Measurements from ENCODE around the gene VAV3.

VAV3 gene

DNA sequence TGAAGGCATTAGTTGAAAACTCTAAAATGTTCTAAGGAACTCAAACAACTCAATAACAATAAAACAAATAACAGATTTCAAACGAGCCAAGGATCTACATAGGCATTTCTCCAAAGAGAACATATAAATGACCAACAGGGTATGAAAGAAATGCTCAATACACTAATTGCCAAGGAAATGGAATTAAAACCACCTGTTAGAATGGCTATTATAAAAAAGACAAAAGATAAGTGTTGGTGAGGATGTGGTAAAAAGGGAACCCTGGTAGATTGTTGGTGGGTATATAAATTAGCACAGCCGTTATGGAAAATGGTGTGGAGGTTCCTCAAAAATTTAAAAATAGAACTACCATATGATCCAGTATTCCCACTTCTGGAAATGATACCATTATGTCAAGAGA is 9.1 kb upstream of the VAV3 start:
- Histone ChIP-seq H3K36me3 (ENCODE audit: insufficient read depth, low read length) (no peaks in the 10 kb centered on the region), H3K4me1 (ENCODE audit: control insufficient read depth, insufficient read depth, low read length, unreplicated experiment) (no peaks in the 10 kb centered on the region), H3K4me3 (ENCODE audit: low read depth, low read length) (no peak overlapping the region), H3K27me3 (ENCODE audit: insufficient read depth, low read length) (peaks cover 10% of the 10 kb centered on the region; the same call in 1 of the 2 replicates), H3K79me2 (ENCODE audit: control insufficient read depth, insufficient read depth, low read length, unreplicated experiment) (no peaks in the 10 kb centered on the region), H3K27ac (ENCODE audit: low read depth, low read length) (no peak overlapping the region), H2AFZ (ENCODE audit: low read length, unreplicated experiment) (no peak overlapping the region)

DNA sequence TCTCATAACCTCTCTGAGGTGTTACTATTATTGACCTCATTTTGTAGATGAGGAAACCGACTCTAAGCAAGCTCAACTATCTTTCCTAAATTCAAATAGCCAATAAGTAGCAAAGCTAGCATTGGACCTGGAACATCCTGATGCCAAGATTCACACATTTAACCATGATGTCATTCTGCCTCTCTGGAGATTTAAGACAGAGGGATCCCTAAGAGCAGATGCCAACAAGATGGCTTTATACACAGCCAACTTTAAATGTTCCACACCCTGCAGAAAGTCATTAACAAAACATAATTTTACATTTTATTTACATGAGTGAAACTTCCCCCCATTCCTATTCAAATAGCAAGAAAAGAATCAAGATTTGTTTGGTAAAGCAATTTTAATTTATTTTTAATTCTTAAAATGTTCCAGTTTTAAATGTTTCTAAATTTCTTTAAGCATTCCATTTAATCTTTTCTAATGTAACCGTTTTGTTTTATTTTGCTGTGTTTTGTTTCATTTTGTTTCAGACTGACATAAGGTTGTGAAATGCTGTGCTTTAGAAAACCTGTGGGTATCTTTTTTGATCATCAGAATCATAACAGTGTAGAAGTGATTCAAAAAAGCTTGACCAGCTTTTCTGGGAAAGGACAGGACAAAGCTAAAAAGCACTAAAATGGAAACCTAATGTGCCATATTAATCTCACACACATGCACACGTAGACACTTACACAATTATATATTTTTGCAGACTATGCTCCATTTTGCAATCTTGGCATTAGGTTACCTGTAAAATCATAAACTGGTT is 7.6 kb upstream of the VAV3 start:
- Histone ChIP-seq H3K36me3 (ENCODE audit: insufficient read depth, low read length) (no peaks in the 10 kb centered on the region), H2AFZ (ENCODE audit: low read length, unreplicated experiment) (no peak overlapping the region), H3K4me3 (ENCODE audit: low read depth, low read length) (no peak overlapping the region), H3K27me3 (ENCODE audit: insufficient read depth, low read length) (peaks cover 10% of the 10 kb centered on the region; the same call in 1 of the 2 replicates), H3K79me2 (ENCODE audit: control insufficient read depth, insufficient read depth, low read length, unreplicated experiment) (no peaks in the 10 kb centered on the region), H3K4me1 (ENCODE audit: control insufficient read depth, insufficient read depth, low read length, unreplicated experiment) (no peaks in the 10 kb centered on the region), H3K27ac (ENCODE audit: low read depth, low read length) (no peak overlapping the region)

GRCh38 chr1:107966550-107966949 is 1.6 kb upstream of the VAV3 start:
- H3K36me3 ChIP-seq (ENCODE audit: insufficient read depth, low read length) = no peaks in the 10 kb centered on the region
- H3K4me1 ChIP-seq (ENCODE audit: control insufficient read depth, insufficient read depth, low read length, unreplicated experiment) = peaks cover 3% of the 10 kb centered on the region
- no peaks in the 10 kb centered on the region for H3K79me2 ChIP-seq (ENCODE audit: control insufficient read depth, insufficient read depth, low read length, unreplicated experiment)
- H2AFZ ChIP-seq (ENCODE audit: low read length, unreplicated experiment) = no peak overlapping the region
- no peak overlapping the region for H3K27ac ChIP-seq (ENCODE audit: low read depth, low read length)
- H3K27me3 ChIP-seq (ENCODE audit: insufficient read depth, low read length) = peaks cover 47% of the 10 kb centered on the region
- no peak overlapping the region for H3K4me3 ChIP-seq (ENCODE audit: low read depth, low read length)

GRCh38 chr1:107964336-107965109 is 457 bp downstream of the VAV3 start:
- peak overlapping the region; percentile 61 for H3K4me3 ChIP-seq (ENCODE audit: low read depth, low read length)
- no peaks in the 10 kb centered on the region for H3K36me3 ChIP-seq (ENCODE audit: insufficient read depth, low read length)
- H3K27me3 ChIP-seq (ENCODE audit: insufficient read depth, low read length) = peaks cover 47% of the 10 kb centered on the region
- H2AFZ ChIP-seq (ENCODE audit: low read length, unreplicated experiment) = no peak overlapping the region
- peaks cover 3% of the 10 kb centered on the region for H3K4me1 ChIP-seq (ENCODE audit: control insufficient read depth, insufficient read depth, low read length, unreplicated experiment)
- H3K79me2 ChIP-seq (ENCODE audit: control insufficient read depth, insufficient read depth, low read length, unreplicated experiment) = no peaks in the 10 kb centered on the region
- H3K27ac ChIP-seq (ENCODE audit: low read depth, low read length) = no peak overlapping the region

DNA sequence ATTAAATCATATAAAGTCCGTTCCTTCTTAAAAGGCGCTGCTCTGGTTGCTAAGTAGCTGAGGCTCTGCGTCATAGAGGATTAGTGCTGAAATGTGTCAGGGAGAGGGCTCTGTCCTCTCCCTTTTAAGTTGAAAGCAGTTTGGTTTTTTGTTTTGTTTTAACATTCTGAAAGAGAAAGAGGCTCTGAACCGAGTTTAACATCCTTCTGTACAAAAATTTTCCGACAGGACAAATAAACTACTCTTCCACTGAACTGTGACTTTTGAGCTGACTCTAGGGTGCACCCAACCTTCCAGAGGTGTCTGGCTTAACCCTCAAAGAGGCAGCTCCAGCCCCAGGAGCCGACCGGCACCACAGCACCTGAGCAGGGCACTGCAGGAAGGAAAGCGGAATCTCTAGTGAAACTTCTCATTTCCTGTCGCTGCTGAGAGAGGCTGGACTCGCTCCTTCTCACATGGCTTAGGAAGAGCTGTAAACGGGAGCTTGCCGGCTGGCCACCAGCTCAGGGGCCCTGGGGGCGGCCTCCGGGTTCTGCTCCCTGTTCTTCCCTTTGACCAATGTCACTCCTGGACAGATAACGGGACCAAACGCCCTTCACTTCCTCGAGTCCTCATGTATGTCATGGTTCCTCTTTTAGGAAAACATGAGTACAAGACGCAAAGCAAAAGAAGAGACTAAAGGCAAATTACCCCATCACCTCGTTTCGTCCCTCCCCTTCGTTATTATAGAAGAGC is 1.2 kb downstream of the VAV3 start:
- no peak overlapping the region for H3K27ac ChIP-seq (ENCODE audit: low read depth, low read length)
- no peak overlapping the region for H2AFZ ChIP-seq (ENCODE audit: low read length, unreplicated experiment)
- H3K4me3 ChIP-seq (ENCODE audit: low read depth, low read length) = peak overlapping the region; percentile 61
- H3K79me2 ChIP-seq (ENCODE audit: control insufficient read depth, insufficient read depth, low read length, unreplicated experiment) = no peaks in the 10 kb centered on the region
- no peaks in the 10 kb centered on the region for H3K36me3 ChIP-seq (ENCODE audit: insufficient read depth, low read length)
- peaks cover 47% of the 10 kb centered on the region for H3K27me3 ChIP-seq (ENCODE audit: insufficient read depth, low read length)
- peaks cover 3% of the 10 kb centered on the region for H3K4me1 ChIP-seq (ENCODE audit: control insufficient read depth, insufficient read depth, low read length, unreplicated experiment)

GRCh38 chr1:107963008-107963407 is 2.0 kb downstream of the VAV3 start:
- no peaks in the 10 kb centered on the region for H3K36me3 ChIP-seq (ENCODE audit: insufficient read depth, low read length)
- no peak overlapping the region for H2AFZ ChIP-seq (ENCODE audit: low read length, unreplicated experiment)
- H3K4me1 ChIP-seq (ENCODE audit: control insufficient read depth, insufficient read depth, low read length, unreplicated experiment) = peaks cover 3% of the 10 kb centered on the region
- no peak overlapping the region for H3K27ac ChIP-seq (ENCODE audit: low read depth, low read length)
- peaks cover 50% of the 10 kb centered on the region for H3K27me3 ChIP-seq (ENCODE audit: insufficient read depth, low read length)
- no peak overlapping the region for H3K4me3 ChIP-seq (ENCODE audit: low read depth, low read length)
- no peaks in the 10 kb centered on the region for H3K79me2 ChIP-seq (ENCODE audit: control insufficient read depth, insufficient read depth, low read length, unreplicated experiment)

DNA sequence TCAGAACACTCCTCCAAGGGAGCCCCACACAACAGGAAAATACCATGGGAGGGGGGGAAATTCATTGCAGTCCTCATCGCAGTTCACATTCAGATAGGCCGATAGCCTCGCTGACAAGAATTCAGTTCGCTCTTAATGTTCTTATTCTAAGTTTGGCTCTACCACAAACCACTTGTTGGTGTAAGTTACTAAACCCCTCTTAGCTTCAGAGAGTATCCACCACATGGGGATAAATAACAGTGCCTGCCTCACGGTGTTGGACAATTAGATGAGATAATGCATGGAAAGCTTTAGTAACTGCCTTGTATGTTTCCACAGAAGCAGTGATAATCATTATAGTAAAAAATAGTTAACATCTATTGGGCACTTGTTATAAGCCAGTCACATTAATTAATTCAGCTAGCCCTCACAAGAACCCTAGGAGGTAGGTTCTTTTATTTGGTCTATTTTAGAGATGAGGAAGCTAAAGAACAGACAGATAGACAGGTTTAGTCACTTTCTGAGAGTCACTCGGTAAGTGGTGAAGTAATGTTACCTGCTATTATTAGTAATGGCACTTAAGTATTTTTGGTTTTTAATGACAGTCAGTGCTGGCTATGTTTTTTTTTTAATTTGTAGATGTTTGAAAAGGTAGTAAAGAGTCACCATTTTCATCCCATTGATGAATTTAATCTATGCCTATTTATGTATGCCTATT is 10.1 kb downstream of the VAV3 start:
- Histone ChIP-seq H3K27me3 (ENCODE audit: insufficient read depth, low read length) (peaks cover 15% of the 10 kb centered on the region; the same call in 1 of the 2 replicates), H3K4me1 (ENCODE audit: control insufficient read depth, insufficient read depth, low read length, unreplicated experiment) (no peaks in the 10 kb centered on the region), H3K79me2 (ENCODE audit: control insufficient read depth, insufficient read depth, low read length, unreplicated experiment) (no peaks in the 10 kb centered on the region), H3K36me3 (ENCODE audit: insufficient read depth, low read length) (no peaks in the 10 kb centered on the region), H3K4me3 (ENCODE audit: low read depth, low read length) (no peak overlapping the region), H3K27ac (ENCODE audit: low read depth, low read length) (no peak overlapping the region), H2AFZ (ENCODE audit: low read length, unreplicated experiment) (no peak overlapping the region)

- Histone ChIP-seq H3K4me1 (ENCODE audit: control insufficient read depth, insufficient read depth, low read length, unreplicated experiment) (no peaks in the 10 kb centered on the region), H3K79me2 (ENCODE audit: control insufficient read depth, insufficient read depth, low read length, unreplicated experiment) (no peaks in the 10 kb centered on the region), H3K36me3 (ENCODE audit: insufficient read depth, low read length) (no peaks in the 10 kb centered on the region)
These were observed 10.9 kb downstream of the VAV3 start for GRCh38 chr1:107954126-107954525.

GRCh38 chr1:107953556-107953955 is 11.4 kb downstream of the VAV3 start:
- Histone ChIP-seq H3K4me1 (ENCODE audit: control insufficient read depth, insufficient read depth, low read length, unreplicated experiment) (no peaks in the 10 kb centered on the region), H3K36me3 (ENCODE audit: insufficient read depth, low read length) (no peaks in the 10 kb centered on the region), H3K27ac (ENCODE audit: low read depth, low read length) (no peak overlapping the region), H3K27me3 (ENCODE audit: insufficient read depth, low read length) (peaks cover 15% of the 10 kb centered on the region; the same call in 1 of the 2 replicates), H3K4me3 (ENCODE audit: low read depth, low read length) (no peak overlapping the region), H2AFZ (ENCODE audit: low read length, unreplicated experiment) (no peak overlapping the region), H3K79me2 (ENCODE audit: control insufficient read depth, insufficient read depth, low read length, unreplicated experiment) (no peaks in the 10 kb centered on the region)

More at GRCh38 chr1:107954126-107954525, 10.9 kb downstream of the VAV3 start:
- H2AFZ ChIP-seq (ENCODE audit: low read length, unreplicated experiment) = no peak overlapping the region
- peaks cover 15% of the 10 kb centered on the region; the same call in 1 of the 2 replicates for H3K27me3 ChIP-seq (ENCODE audit: insufficient read depth, low read length)
- H3K4me3 ChIP-seq (ENCODE audit: low read depth, low read length) = no peak overlapping the region
- no peak overlapping the region for H3K27ac ChIP-seq (ENCODE audit: low read depth, low read length)

DNA sequence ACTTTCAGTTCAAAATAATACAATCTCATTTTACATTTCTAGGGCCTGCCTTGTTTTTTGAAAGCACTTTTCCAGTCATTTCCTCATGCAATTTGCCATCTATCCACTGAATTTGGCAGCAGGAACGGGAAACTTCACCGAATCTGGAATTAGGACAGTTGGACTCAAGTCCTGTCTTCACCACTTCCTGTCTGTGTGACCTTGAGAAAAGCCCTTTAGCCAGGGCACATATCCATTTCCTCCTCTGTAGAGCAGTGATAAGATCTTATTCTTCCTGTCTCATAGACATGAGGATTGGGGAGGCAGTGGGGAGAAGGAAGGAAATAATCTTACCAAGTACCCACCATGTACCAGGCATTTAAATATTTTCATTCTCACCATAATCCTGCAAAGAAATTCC is 12.0 kb downstream of the VAV3 start:
- H3K4me3 ChIP-seq (ENCODE audit: low read depth, low read length) = no peak overlapping the region
- no peaks in the 10 kb centered on the region for H3K36me3 ChIP-seq (ENCODE audit: insufficient read depth, low read length)
- no peak overlapping the region for H2AFZ ChIP-seq (ENCODE audit: low read length, unreplicated experiment)
- H3K27me3 ChIP-seq (ENCODE audit: insufficient read depth, low read length) = peaks cover 11% of the 10 kb centered on the region; the same call in 1 of the 2 replicates
- no peaks in the 10 kb centered on the region for H3K4me1 ChIP-seq (ENCODE audit: control insufficient read depth, insufficient read depth, low read length, unreplicated experiment)
- no peaks in the 10 kb centered on the region for H3K79me2 ChIP-seq (ENCODE audit: control insufficient read depth, insufficient read depth, low read length, unreplicated experiment)
- H3K27ac ChIP-seq (ENCODE audit: low read depth, low read length) = no peak overlapping the region
